ENCODE results near the gene FAM168A.
A peak's percentile ranks its signal among the peaks of the same experiment; 100 is the strongest.

FAM168A gene

DNA sequence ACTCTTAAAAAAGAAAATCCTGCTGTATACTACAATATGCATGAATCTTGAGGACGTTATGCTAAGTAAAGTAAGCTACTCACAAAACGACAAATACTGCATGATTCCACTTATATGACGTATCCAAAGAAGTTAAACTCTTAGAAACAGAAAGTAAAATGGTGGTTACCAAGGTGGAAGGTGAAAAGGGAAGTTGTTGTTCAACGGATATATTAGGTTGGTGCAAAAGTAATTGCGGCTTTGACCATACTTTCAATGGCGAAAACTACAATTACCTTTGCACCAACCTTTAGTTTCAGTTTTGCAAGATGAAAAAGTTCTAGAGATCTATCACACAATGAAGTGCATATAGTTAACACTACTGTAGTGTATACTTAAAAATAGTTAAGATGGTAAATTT, 101.8 kb downstream of the FAM168A start:
- no peak for TF ChIP-seq CTCF (conservative IDR thresholded peaks at IDR 0.05; ENCODE audit: low read depth, low read length)
- no peak for DNase-seq (ENCODE audit: low read depth)
- H3K4me3 ChIP-seq (ENCODE audit: low read depth, low read length), result no peak overlapping the region

DNA sequence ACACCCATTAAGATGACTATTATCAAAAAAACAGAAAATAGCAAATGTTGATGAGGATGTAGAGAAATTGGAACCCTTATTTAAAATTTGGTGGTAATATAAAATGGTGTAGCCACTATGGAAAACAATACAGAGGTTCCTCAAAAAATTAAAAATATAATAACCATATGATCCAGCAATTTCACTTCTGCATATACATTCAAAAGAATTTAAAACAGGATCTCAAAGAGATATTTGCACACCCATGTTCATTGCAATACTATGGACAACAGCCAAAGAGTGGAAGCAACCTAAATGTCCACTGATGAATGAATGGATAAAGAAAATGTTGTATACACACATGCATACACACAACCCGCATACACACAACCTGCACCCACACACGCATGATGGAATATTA, 102.2 kb downstream of the FAM168A start:
- no peak for DNase-seq (ENCODE audit: low read depth)
- H3K4me3 ChIP-seq (ENCODE audit: low read depth, low read length), result no peak overlapping the region
- no peak for TF ChIP-seq CTCF (conservative IDR thresholded peaks at IDR 0.05; ENCODE audit: low read depth, low read length)

- H3K4me3 ChIP-seq (ENCODE audit: low read depth, low read length), result no peak overlapping the region
- DNase-seq (ENCODE audit: low read depth), result peak; percentile 64
- TF ChIP-seq CTCF (conservative IDR thresholded peaks at IDR 0.05; ENCODE audit: low read depth, low read length), result no peak
Measured at GRCh38 chr11:73493956-73494598, 103.8 kb downstream of the FAM168A start.

DNA sequence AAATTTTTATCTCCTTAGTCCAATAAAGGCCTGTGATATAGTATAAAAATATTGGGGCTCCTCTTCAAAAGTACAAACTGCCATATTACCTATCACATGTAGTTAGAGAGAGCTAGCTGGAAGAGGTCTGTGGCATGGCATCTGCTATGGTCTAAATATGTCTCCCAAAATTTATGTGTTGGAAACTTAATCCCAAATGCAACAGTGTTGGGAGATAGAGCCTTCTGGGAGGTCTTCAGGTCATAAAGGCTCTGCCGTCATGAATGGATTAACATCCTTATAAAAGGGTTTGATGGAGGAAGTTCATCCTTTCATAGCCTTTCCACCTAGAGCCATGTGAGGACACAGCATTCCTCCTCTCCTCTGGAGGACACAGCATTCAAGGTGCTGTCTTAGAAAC, 116.3 kb downstream of the FAM168A start:
- no peak for TF ChIP-seq CTCF (conservative IDR thresholded peaks at IDR 0.05; ENCODE audit: low read depth, low read length)
- no peak for DNase-seq (ENCODE audit: low read depth)
- no peak overlapping the region for H3K4me3 ChIP-seq (ENCODE audit: low read depth, low read length)

DNA sequence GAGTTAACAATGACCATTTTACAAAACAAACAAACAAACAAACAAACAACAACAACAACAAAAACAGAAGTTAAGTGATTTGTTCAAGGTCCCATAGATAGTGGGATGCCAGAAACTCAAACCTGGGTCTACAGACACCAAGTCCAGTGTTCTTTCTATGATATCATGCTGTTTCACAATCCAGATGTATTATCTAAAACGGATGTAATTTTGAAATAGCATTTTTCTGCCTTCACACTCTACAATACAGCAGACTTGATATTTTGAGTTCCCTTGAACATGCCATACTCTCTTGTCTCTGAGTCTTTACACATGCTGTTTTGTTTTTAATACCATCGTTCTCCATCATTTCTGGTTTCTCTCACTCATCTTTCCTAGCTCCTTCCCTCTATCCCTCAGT, 117.2 kb downstream of the FAM168A start:
- no peak for TF ChIP-seq CTCF (conservative IDR thresholded peaks at IDR 0.05; ENCODE audit: low read depth, low read length)
- DNase-seq (ENCODE audit: low read depth), result peak; percentile 74
- no peak overlapping the region for H3K4me3 ChIP-seq (ENCODE audit: low read depth, low read length)

GRCh38 chr11:73478737-73479347, 119.1 kb downstream of the FAM168A start:
- peak; percentile 57 for DNase-seq (ENCODE audit: low read depth)
- H3K4me3 ChIP-seq (ENCODE audit: low read depth, low read length), result no peak overlapping the region
- TF ChIP-seq CTCF (conservative IDR thresholded peaks at IDR 0.05; ENCODE audit: low read depth, low read length), result peak; percentile 94

DNA sequence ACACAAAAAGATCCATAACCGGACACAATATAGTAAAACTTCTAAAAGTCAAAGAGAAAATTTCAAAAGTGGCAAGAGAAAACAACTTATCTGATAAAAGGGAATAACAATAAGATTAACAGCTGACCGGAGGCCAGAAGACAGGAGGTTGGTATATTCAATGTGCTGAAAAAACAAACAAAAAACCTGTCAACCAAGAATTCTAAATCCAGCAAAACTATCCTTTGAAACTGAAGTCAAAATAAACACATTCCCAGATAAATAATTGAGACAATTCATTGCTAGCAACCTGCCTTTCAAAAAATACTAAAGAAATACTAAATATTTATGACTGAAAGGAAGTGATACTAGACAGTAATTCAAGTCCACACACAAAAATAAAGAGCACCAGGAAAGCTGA, 120.4 kb downstream of the FAM168A start:
- TF ChIP-seq CTCF (conservative IDR thresholded peaks at IDR 0.05; ENCODE audit: low read depth, low read length), result no peak
- DNase-seq (ENCODE audit: low read depth), result no peak
- H3K4me3 ChIP-seq (ENCODE audit: low read depth, low read length), result no peak overlapping the region
